Gastroesophageal sphincter (tissue), 3 donors: ENCODE measurements around the gene NDUFS8.

Experiments
- CTCF ChIP-seq, 4 experiments: fragments of 200-600 bp in 2 of 4; fragments of 450-650 bp in 2 of 4; sonication (generic) in 1 of 4; IDR thresholded peaks; one replicate each; pipeline ENCODE4 v1.5.1; 2017 to 2019; ENCODE audit warnings: antibody characterized with exemption in 4 of 4, mild to moderate bottlenecking in 2 of 4, moderate library complexity in 2 of 4
- EP300 ChIP-seq: sonication (generic); formaldehyde crosslinking; IDR thresholded peaks from one replicate; pipeline ENCODE4 v1.6.1; 2017; ENCODE audit warnings: antibody characterized with exemption, mild to moderate bottlenecking
- POLR2A ChIP-seq, 2 donors: fragments of 450-650 bp; IDR thresholded peaks; one replicate each; pipeline ENCODE4 v1.6.1; 2017; ENCODE audit warnings: antibody characterized with exemption in 2 of 2, mild to moderate bottlenecking in 2 of 2, moderate library complexity in 1 of 2
- POLR2AphosphoS5 ChIP-seq: sonication (generic); formaldehyde crosslinking; IDR thresholded peaks from one replicate; pipeline ENCODE4 v1.6.1; 2017; ENCODE audit warnings: antibody characterized with exemption

GRCh38 chr11:68043029-68043348, 12.5 kb downstream of the NDUFS8 start:
- TF ChIP-seq CTCF (IDR thresholded peaks at IDR 0.05) (no peak), POLR2AphosphoS5 (no peak), POLR2A (IDR thresholded peaks at IDR 0.05) (no peak), EP300 (no peak)
